OCI-LY3 (cell line): ENCODE data around the gene ARID5B.

Experiments
- H2AFZ ChIP-seq: fragments of 200-600, 300-600 bp; shearing (Covaris generic); 2 replicates; pipeline ENCODE4 v1.6.0; 2014; ENCODE audit warnings: antibody characterized with exemption, low read depth, low read length
- H3K27ac ChIP-seq: fragments of 200-600, 300-600 bp; sonication (generic); 2 replicates; pipeline ENCODE4 v1.5.1; 2014; ENCODE audit warnings: mild to moderate bottlenecking, low read length, moderate library complexity, mixed read lengths
- H3K27me3 ChIP-seq: fragments of 200-600, 300-600 bp; sonication (generic); 2 replicates; pipeline ENCODE4 v1.6.1; 2014; ENCODE audit warnings: low read depth, low read length, mixed read lengths
- H3K36me3 ChIP-seq: fragments of 200-600, 300-600 bp; sonication (generic); replicated peaks from 2 replicates; pipeline ENCODE3; 2014; ENCODE audit warnings: low read depth, low read length, mixed read lengths
- H3K4me1 ChIP-seq: fragments of 300-600, 200-600 bp; sonication (generic); 2 replicates; pipeline ENCODE4 v1.6.1; 2014; ENCODE audit warnings: low read length, mixed read lengths
- H3K4me2 ChIP-seq: fragments of 200-600, 300-600 bp; sonication (generic); 2 replicates; pipeline ENCODE4 v1.6.1; 2014; ENCODE audit warnings: low read length, mixed read lengths
- H3K4me3 ChIP-seq: fragments of 300-600, 200-600 bp; sonication (generic); 2 replicates; pipeline ENCODE4 v1.5.1; 2014; ENCODE audit warnings: antibody characterized with exemption, mild to moderate bottlenecking, low read length, moderate library complexity
- H3K79me2 ChIP-seq: fragments of 300-600, 200-600 bp; shearing (Covaris generic); 2 replicates; pipeline ENCODE4 v1.6.1; 2014; ENCODE audit warnings: mild to moderate bottlenecking, low read length, mixed read lengths
- H3K9ac ChIP-seq: fragments of 300-600, 200-600 bp; shearing (Covaris generic); 2 replicates; pipeline ENCODE4 v1.6.0; 2014; ENCODE audit warnings: mild to moderate bottlenecking, low read length, moderate library complexity
- H3K9me3 ChIP-seq: fragments of 200-600, 300-600 bp; shearing (Covaris generic); 2 replicates; pipeline ENCODE4 v1.6.1; 2014; ENCODE audit warnings: low read length, mixed read lengths; ENCODE audit not compliant: insufficient read depth
- H4K20me1 ChIP-seq: fragments of 200-600, 300-600 bp; sonication (generic); 2 replicates; pipeline ENCODE4 v1.6.1; 2016; ENCODE audit warnings: low read length, mixed read lengths; ENCODE audit not compliant: insufficient read depth
- CTCF ChIP-seq: fragments of 200-600, 300-600 bp; sonication (generic); IDR thresholded peaks from 2 replicates; pipeline ENCODE4 v1.5.1; 2014; ENCODE audit warnings: antibody characterized with exemption, low read length, low read depth
- EZH2phosphoT487 ChIP-seq: fragments of 200-600 bp; shearing (Covaris generic); IDR thresholded peaks from 2 replicates; pipeline ENCODE4 v1.6.1; 2018; ENCODE audit warnings: antibody characterized with exemption, mixed run types, low read depth

The ARID5B gene

GRCh38 chr10:61952028-61952674 is 50.7 kb downstream of the ARID5B start:
- Histone ChIP-seq H4K20me1 (no peaks in the 10 kb centered on the region), H3K36me3 (peaks cover 3% of the 10 kb centered on the region), H3K9ac (no peak overlapping the region), H3K27ac (no peak overlapping the region), H3K4me3 (no peak overlapping the region), H3K4me2 (no peak overlapping the region), H3K27me3 (no peaks in the 10 kb centered on the region), H3K4me1 (no peaks in the 10 kb centered on the region), H3K9me3 (no peaks in the 10 kb centered on the region), H3K79me2 (no peaks in the 10 kb centered on the region), H2AFZ (no peak overlapping the region)
- no peak for TF ChIP-seq EZH2phosphoT487
- no peak for TF ChIP-seq CTCF

- H3K9ac ChIP-seq = no peak overlapping the region
- H3K36me3 ChIP-seq = no peaks in the 10 kb centered on the region
- no peak overlapping the region for H3K27ac ChIP-seq
- no peaks in the 10 kb centered on the region for H4K20me1 ChIP-seq
- TF ChIP-seq CTCF = no peak
- TF ChIP-seq EZH2phosphoT487 = no peak
- no peaks in the 10 kb centered on the region for H3K27me3 ChIP-seq
- H3K4me2 ChIP-seq = no peak overlapping the region
- H3K9me3 ChIP-seq = no peaks in the 10 kb centered on the region
- no peaks in the 10 kb centered on the region for H3K79me2 ChIP-seq
- H3K4me1 ChIP-seq = no peaks in the 10 kb centered on the region
- H2AFZ ChIP-seq = no peak overlapping the region
- no peak overlapping the region for H3K4me3 ChIP-seq
Measured at GRCh38 chr10:61953183-61953582, 51.7 kb downstream of the ARID5B start.

- no peak overlapping the region for H3K4me3 ChIP-seq
- no peak for TF ChIP-seq CTCF
- no peak for TF ChIP-seq EZH2phosphoT487
- H3K9me3 ChIP-seq = peaks cover 7% of the 10 kb centered on the region; the same call in 1 of the 2 replicates
- no peaks in the 10 kb centered on the region for H3K27me3 ChIP-seq
- H3K9ac ChIP-seq = no peak overlapping the region
- no peak overlapping the region for H3K27ac ChIP-seq
- H4K20me1 ChIP-seq = no peaks in the 10 kb centered on the region
- H2AFZ ChIP-seq = no peak overlapping the region
- H3K4me2 ChIP-seq = no peak overlapping the region
- peaks cover 3% of the 10 kb centered on the region for H3K36me3 ChIP-seq
- H3K4me1 ChIP-seq = peaks cover 8% of the 10 kb centered on the region
- no peaks in the 10 kb centered on the region for H3K79me2 ChIP-seq
Measured at GRCh38 chr10:61957806-61958205, 56.3 kb downstream of the ARID5B start.

- Histone ChIP-seq H3K27ac (no peak overlapping the region), H3K9ac (no peak overlapping the region), H3K4me2 (no peak overlapping the region), H3K9me3 (peaks cover 7% of the 10 kb centered on the region; the same call in 1 of the 2 replicates), H3K4me3 (no peak overlapping the region), H2AFZ (no peak overlapping the region), H3K36me3 (peaks cover 3% of the 10 kb centered on the region), H4K20me1 (no peaks in the 10 kb centered on the region), H3K79me2 (no peaks in the 10 kb centered on the region), H3K27me3 (no peaks in the 10 kb centered on the region), H3K4me1 (peaks cover 13% of the 10 kb centered on the region)
- TF ChIP-seq CTCF (no peak), EZH2phosphoT487 (no peak)
Measured at GRCh38 chr10:61958311-61958710, 56.8 kb downstream of the ARID5B start.
